Measurements from ENCODE around the gene EYA3.

EYA3 gene

GRCh38 chr1:28112388-28113241 lies 24.2 kb upstream of the EYA3 start:
- no peak for DNase-seq

GRCh38 chr1:28111157-28111556 lies 22.7 kb upstream of the EYA3 start:
- DNase-seq, result no peak

- DNase-seq, result no peak
Observed at GRCh38 chr1:28110555-28110954, 22.1 kb upstream of the EYA3 start.

- DNase-seq, result no peak
Observed at GRCh38 chr1:28109639-28110038, 21.2 kb upstream of the EYA3 start.

- DNase-seq, result no peak
Observed at GRCh38 chr1:28108001-28108400, 19.6 kb upstream of the EYA3 start.

- no peak for DNase-seq
Observed at GRCh38 chr1:28104866-28105467, 16.6 kb upstream of the EYA3 start.

GRCh38 chr1:28102189-28102588 lies 13.8 kb upstream of the EYA3 start:
- no peak for DNase-seq

- DNase-seq, result no peak
Observed at GRCh38 chr1:28099050-28099769, 10.8 kb upstream of the EYA3 start.

- no peak for DNase-seq
Observed at GRCh38 chr1:28097100-28097472, 8.7 kb upstream of the EYA3 start.

- DNase-seq, result no peak
Observed at GRCh38 chr1:28096210-28097099, 8.0 kb upstream of the EYA3 start.

GRCh38 chr1:28091043-28091781 lies 2.8 kb upstream of the EYA3 start:
- DNase-seq, result peak; percentile 81

GRCh38 chr1:28087614-28088167 lies 719 bp downstream of the EYA3 start:
- no peak for DNase-seq

GRCh38 chr1:28086651-28087050 lies 1.8 kb downstream of the EYA3 start:
- DNase-seq, result no peak

- DNase-seq, result no peak
Observed at GRCh38 chr1:28085129-28085528, 3.3 kb downstream of the EYA3 start.

- no peak for DNase-seq
Observed at GRCh38 chr1:28083876-28084275, 4.5 kb downstream of the EYA3 start.

GRCh38 chr1:28078680-28079626 lies 9.5 kb downstream of the EYA3 start:
- no peak for DNase-seq

- DNase-seq, result no peak
Observed at GRCh38 chr1:28078262-28078661, 10.1 kb downstream of the EYA3 start.

- no peak for DNase-seq
Observed at GRCh38 chr1:28074892-28075511, 13.4 kb downstream of the EYA3 start.

- DNase-seq, result no peak
Observed at GRCh38 chr1:28073867-28074266, 14.5 kb downstream of the EYA3 start.

- no peak for DNase-seq
Observed at GRCh38 chr1:28071813-28072212, 16.6 kb downstream of the EYA3 start.
